HEK293T (cell line): Measurements from ENCODE around the gene COQ8A.

Source experiments
- CTCF ChIA-PET: fragments of 350-600 bp; formaldehyde crosslinking; extraction: SDS; loops from one replicate; lab custom pipeline; 2021; ENCODE audit warnings: antibody characterized with exemption, inconsistent platforms; lab: Yijun Ruan, JAX
- POLR2A ChIA-PET: fragments of 350-600 bp; formaldehyde crosslinking; extraction: SDS; loops from one replicate; lab custom pipeline; 2020; ENCODE audit warnings: antibody characterized with exemption, inconsistent platforms; lab: Yijun Ruan, JAX
- DNase-seq: peaks from one replicate; pipeline ENCODE4 v3.0.0; 2012; ENCODE audit warnings: mixed read lengths; ENCODE audit errors: extremely low spot score
- ARNT ChIP-seq: fragments of 450-650 bp; IDR thresholded peaks from 2 replicates; pipeline ENCODE4 v1.6.1; 2017; ENCODE audit warnings: mild to moderate bottlenecking
- BHLHE40 ChIP-seq: fragments of 450-650 bp; IDR thresholded peaks from 2 replicates; pipeline ENCODE4 v1.6.1; 2016; ENCODE audit warnings: mild to moderate bottlenecking, moderate library complexity, borderline replicate concordance
- CTBP1 ChIP-seq: fragments of 450-650 bp; IDR thresholded peaks from 2 replicates; pipeline ENCODE4 v1.6.1; 2016; ENCODE audit warnings: borderline replicate concordance
- ELF4 ChIP-seq: fragments of 450-650 bp; IDR thresholded peaks from 2 replicates; pipeline ENCODE4 v1.6.1; 2017; ENCODE audit warnings: antibody characterized with exemption
- FOXA1 ChIP-seq: fragments of 450-650 bp; IDR thresholded peaks from 2 replicates; pipeline ENCODE4 v1.6.1; 2016; ENCODE audit warnings: mild to moderate bottlenecking
- FOXK2 ChIP-seq: fragments of 450-650 bp; IDR thresholded peaks from 2 replicates; pipeline ENCODE4 v1.6.1; 2016; ENCODE audit warnings: mild to moderate bottlenecking
- FOXM1 ChIP-seq: fragments of 450-650 bp; IDR thresholded peaks from 2 replicates; pipeline ENCODE4 v1.6.1; 2017; ENCODE audit warnings: mild to moderate bottlenecking, borderline replicate concordance
- HDGF ChIP-seq: fragments of 450-650 bp; IDR thresholded peaks from 2 replicates; pipeline ENCODE4 v1.6.1; 2017; ENCODE audit warnings: antibody characterized with exemption, borderline replicate concordance
- L3MBTL2 ChIP-seq: fragments of 450-650 bp; conservative IDR thresholded peaks from 2 replicates; pipeline ENCODE4 v1.6.1; 2016; ENCODE audit warnings: mild to moderate bottlenecking
- LEF1 ChIP-seq: fragments of 450-650 bp; IDR thresholded peaks from 2 replicates; pipeline ENCODE4 v1.6.1; 2017; ENCODE audit warnings: mild to moderate bottlenecking, borderline replicate concordance
- NFRKB ChIP-seq: fragments of 450-650 bp; IDR thresholded peaks from 2 replicates; pipeline ENCODE4 v1.6.1; 2016; ENCODE audit warnings: mild to moderate bottlenecking, moderate library complexity
- SP1 ChIP-seq: fragments of 450-650 bp; IDR thresholded peaks from 2 replicates; pipeline ENCODE4 v1.6.1; 2017
- SUZ12 ChIP-seq: fragments of 450-650 bp; IDR thresholded peaks from 2 replicates; pipeline ENCODE4 v1.6.1; 2016; ENCODE audit warnings: mild to moderate bottlenecking
- TARDBP ChIP-seq: fragments of 450-650 bp; IDR thresholded peaks from 2 replicates; pipeline ENCODE4 v1.6.1; 2016
- ZNF384 ChIP-seq: fragments of 450-650 bp; IDR thresholded peaks from 2 replicates; pipeline ENCODE4 v1.6.1; 2016
- TF ChIP-seq, protein P1 (sequence below): fragments of 450-650 bp; IDR thresholded peaks from 2 replicates; pipeline ENCODE4 v1.6.1; 2016

Gene COQ8A

DNA sequence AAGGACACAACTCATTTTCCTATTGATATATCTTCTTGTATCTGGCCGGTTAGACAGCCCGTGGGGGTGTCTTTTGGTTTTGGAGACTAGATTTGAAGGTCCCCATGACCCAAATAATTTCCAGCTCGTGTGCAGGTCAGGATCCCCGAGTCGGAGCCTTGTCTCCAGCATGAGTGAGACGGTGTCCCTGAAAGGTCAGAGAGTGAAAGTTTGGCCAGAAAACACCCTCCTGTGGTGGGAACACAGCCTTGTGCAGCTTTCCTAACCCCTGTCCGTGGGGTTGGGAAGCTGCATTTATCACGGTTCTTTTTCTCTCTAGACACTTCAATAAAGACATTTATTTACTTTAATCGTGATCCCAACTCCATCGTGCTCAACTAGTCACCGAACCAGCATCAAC, 17.6 kb downstream of the COQ8A start:
- DNase-seq = no peak
- POLR2A ChIA-PET = no interaction called here
- CTCF ChIA-PET = interaction anchor here (0.6 kb wide), 1 partner anchor 9 kb away, joined by 3 read pairs; no protein-coding TSS in a partner anchor
- TF ChIP-seq FOXA1 = no peak
- TF ChIP-seq, protein P1, sequence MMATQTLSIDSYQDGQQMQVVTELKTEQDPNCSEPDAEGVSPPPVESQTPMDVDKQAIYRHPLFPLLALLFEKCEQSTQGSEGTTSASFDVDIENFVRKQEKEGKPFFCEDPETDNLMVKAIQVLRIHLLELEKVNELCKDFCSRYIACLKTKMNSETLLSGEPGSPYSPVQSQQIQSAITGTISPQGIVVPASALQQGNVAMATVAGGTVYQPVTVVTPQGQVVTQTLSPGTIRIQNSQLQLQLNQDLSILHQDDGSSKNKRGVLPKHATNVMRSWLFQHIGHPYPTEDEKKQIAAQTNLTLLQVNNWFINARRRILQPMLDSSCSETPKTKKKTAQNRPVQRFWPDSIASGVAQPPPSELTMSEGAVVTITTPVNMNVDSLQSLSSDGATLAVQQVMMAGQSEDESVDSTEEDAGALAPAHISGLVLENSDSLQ = no peak

DNA sequence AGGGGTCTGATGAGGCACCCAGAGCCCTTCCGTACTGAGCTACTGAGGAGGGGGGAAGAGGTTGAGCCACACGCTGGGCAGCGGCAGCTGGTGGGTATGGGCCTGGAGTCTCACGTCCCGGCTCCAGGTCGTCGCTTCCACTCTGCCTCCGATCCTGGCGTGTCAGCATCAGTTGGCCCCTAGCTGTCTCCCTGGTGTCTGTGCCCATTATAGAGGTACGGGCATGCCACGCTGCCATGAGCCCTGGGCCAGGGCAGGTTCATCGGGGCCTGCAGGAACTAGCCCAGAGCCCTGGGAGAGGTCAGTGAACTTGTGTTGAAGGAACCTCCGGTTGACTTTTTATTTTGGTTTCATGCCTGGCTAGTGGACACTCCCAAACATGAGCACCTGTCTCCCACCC, 18.2 kb downstream of the COQ8A start:
- no peak for DNase-seq
- ChIA-PET CTCF (no interaction called here), POLR2A (no interaction called here)
- TF ChIP-seq ELF4 = no peak
- no peak for TF ChIP-seq CTBP1

DNA sequence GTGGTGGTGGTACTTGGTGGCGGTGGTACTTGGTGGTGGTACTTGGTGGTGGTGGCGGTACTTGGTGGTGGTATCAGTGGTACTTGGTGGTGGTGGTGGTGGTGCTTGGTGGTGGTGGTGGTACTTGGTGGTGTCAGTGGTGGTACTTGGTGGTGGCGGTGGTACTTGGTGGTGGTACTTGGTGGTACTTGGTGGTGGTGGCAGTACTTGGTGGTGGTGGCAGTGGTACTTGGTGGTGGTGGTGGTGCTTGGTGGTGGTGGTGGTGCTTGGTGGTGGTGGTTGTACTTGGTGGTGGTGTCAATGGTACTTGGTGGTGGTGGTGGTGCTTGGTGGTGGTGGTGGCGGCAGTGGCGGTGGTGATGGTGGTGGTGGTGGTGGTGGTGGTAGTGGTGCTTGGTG, 20.2 kb downstream of the COQ8A start:
- ChIA-PET CTCF (no interaction called here), POLR2A (no interaction called here)
- TF ChIP-seq, protein P1 = no peak
- TF ChIP-seq BHLHE40 (no peak), SUZ12 (no peak), ELF4 (no peak), ZNF384 (no peak), SP1 (no peak), FOXM1 (no peak), TARDBP (no peak), ARNT (no peak), L3MBTL2 (no peak), FOXA1 (no peak), FOXK2 (no peak), LEF1 (no peak), HDGF (no peak), CTBP1 (no peak)
- no peak for DNase-seq

DNA sequence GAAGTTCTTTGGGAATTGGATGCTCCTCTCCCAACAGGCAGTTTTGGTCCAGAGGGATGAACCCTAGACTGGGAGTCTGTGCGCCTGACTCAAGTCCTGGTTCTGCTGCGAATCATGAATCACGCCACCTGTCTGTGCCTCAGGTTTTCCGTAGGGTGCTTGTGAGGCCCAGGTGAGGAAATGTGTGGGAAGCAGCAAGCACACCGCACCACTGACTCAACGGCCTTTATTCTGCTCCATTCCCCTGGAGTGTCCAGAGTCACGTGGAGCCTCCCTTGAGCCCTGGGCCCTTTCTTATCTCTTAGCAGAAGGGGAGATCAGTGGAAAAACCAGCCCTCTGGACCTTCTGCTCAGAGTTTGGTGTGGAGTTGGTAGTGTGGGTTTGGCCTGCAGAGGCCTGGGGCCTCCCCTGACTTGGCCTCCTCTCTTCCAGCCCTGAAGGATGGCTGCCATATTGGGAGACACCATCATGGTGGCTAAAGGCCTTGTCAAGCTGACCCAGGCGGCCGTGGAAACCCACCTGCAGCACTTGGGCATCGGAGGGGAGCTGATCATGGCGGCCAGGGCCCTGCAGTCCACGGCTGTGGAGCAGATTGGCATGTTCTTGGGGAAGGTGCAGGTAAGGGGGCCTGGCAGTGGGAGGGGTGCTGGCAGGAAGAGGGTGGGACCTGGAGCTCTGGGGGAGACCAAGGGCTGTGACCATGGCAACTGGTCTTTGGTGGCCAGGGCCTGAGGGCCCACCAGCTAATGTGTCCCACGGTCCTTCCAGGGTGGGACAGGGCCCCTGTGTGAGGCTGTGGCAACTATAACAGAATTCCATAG, 21.1 kb downstream of the COQ8A start:
- POLR2A ChIA-PET = no interaction called here
- DNase-seq = no peak
- CTCF ChIA-PET = no interaction called here
- TF ChIP-seq TARDBP = no peak
- no peak for TF ChIP-seq SUZ12
- no peak for TF ChIP-seq CTBP1
- no peak for TF ChIP-seq L3MBTL2
- no peak for TF ChIP-seq FOXK2
- no peak for TF ChIP-seq HDGF
- TF ChIP-seq, protein P1 = no peak
- no peak for TF ChIP-seq FOXA1
- no peak for TF ChIP-seq NFRKB
- TF ChIP-seq BHLHE40 = no peak
- TF ChIP-seq ELF4 = no peak
- no peak for TF ChIP-seq SP1
- TF ChIP-seq FOXM1 = no peak
- no peak for TF ChIP-seq ZNF384

DNA sequence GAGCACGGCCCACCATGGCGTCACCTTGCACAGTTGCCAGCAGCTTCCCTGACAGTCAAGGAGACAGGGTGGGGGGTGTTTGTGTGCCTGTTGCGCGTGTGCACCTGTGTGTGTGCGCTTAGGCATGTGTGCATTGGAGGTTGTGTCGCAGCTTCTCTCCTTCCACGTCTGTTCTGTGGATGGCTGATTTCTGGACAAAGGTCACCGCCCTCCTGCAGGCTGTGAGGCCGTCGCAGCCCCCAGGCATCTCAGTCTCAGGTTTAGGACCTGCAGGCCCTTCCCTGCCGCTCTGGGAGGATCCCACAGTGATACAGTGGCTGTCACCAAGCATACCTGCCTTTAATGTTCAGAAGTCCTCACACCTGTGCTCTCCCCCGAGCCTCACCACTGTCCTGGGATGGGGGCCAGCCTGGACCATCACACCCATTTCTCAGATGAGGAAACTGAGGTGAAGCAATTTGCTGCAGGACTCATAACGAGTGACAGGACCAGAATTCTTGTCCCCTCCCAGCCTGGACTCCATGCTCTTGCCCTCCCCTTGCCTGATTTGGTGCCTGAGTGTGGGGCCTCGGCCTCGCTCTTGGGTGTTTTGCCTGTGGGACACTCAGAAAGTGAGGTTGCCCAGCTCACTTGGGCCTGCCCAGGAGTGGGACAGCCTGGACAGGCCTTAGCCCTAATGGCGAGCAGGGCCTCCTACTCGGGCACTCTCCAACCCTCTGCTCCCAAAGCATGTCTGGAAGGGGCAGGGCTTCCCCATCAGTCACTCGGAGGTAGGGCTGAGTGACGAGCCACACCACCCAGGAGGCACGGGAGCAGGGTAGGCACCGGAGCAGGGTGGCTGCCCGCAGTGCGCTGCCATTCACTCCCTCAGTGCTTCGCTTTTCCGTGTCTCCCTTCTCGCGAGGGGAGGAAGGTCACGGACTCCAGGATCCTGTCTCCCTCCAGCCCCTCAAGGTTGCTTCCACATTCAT, 22.6 kb downstream of the COQ8A start:
- ChIA-PET POLR2A (no interaction called here), CTCF (no interaction called here)

More for the DNA sequence above, 22.6 kb downstream of the COQ8A start:
- TF ChIP-seq L3MBTL2 (no peak), FOXM1 (no peak), HDGF (no peak), FOXK2 (no peak), ELF4 (no peak), FOXA1 (no peak), SUZ12 (no peak), BHLHE40 (no peak), ARNT (no peak), NFRKB (no peak), CTBP1 (no peak), LEF1 (no peak), SP1 (no peak), TARDBP (no peak), ZNF384 (no peak)
- TF ChIP-seq, protein P1 = no peak
- no peak for DNase-seq
